ENCODE data around the gene CTSC.

GRCh38 chr11:88370782-88371181 lies 33.2 kb upstream of the CTSC start:
- no peak for TF ChIP-seq CTCF (IDR thresholded peaks at IDR 0.05)
- TF ChIP-seq ZFX (IDR thresholded peaks at IDR 0.05; ENCODE audit: borderline replicate concordance), result no peak

Measured in 22Rv1 (cell line).